Thyroid gland (tissue), 4 donors: ENCODE results near the gene NKD1. TPM values are rescaled to one million over a fixed set of nuclear protein-coding genes. Genes with fewer than 3 reads are reported as not detected.

Experiments
- DNase-seq, 2 donors: peaks; one replicate each; pipeline ENCODE4 v3.0.0-alpha.2; 2019
- H3K27ac ChIP-seq, 3 donors: fragments of 200-600 bp; sonication (generic); 1 replicate in 2 of 3; 2 replicates in 1 of 3; pipeline ENCODE4 v1.5.1; 2016 to 2019; ENCODE audit warnings: mild to moderate bottlenecking in 1 of 3, moderate library complexity in 1 of 3
- H3K27me3 ChIP-seq: fragments of 200-600 bp; sonication (generic); one replicate; pipeline ENCODE4 v1.5.1; 2019
- H3K36me3 ChIP-seq, 2 donors: fragments of 200-600 bp; sonication (generic); one replicate each; pipeline ENCODE4 v1.5.1; 2016 to 2019
- H3K4me1 ChIP-seq, 2 donors: fragments of 200-600 bp; sonication (generic); one replicate each; pipeline ENCODE4 v1.5.1; 2017 to 2019
- H3K4me3 ChIP-seq, 3 donors: fragments of 200-600 bp; sonication (generic); replicated peaks in 1 of 3; 1 replicate in 2 of 3; 2 replicates in 1 of 3; pipeline ENCODE4 v1.5.1; 2016; ENCODE audit warnings: mild to moderate bottlenecking in 1 of 3
- H3K9me3 ChIP-seq: fragments of 200-600 bp; sonication (generic); one replicate; pipeline ENCODE4 v1.5.1; 2017
- CTCF ChIP-seq, 6 experiments: fragments of 200-600 bp in 3 of 6; fragments of 450-650 bp in 3 of 6; sonication (generic) in 3 of 6; IDR thresholded peaks; one replicate each; pipeline ENCODE4 v1.5.1; 2016 to 2019; ENCODE audit warnings: antibody characterized with exemption in 6 of 6, mild to moderate bottlenecking in 2 of 6, inconsistent platforms in 1 of 6, moderate library complexity in 1 of 6
- POLR2A ChIP-seq, 2 donors: fragments of 450-650 bp; IDR thresholded peaks; one replicate each; pipeline ENCODE4 v1.6.1; 2017; ENCODE audit warnings: antibody characterized with exemption in 2 of 2, mild to moderate bottlenecking in 2 of 2, moderate library complexity in 1 of 2
- WGBS, 2 donors: methylation state at CpG; one replicate each; pipeline ENCODE4 v1.1.5; 2017; 5-methylcytosine and 5-hydroxymethylcytosine counted together
- intact Hi-C: fragments of 100-400 bp; cut with DNase I; formaldehyde crosslinking; loops from one replicate; pipeline ENCODE4 v1.15.1; 2023
- total RNA-seq, 4 donors: library from RNA; depleted of rRNA; stranded (reverse); fragments of >200 nt; gene quantifications; one replicate each; pipeline ENCODE4 v1.2.3, GENCODE V29; 2016

The NKD1 gene
- total RNA-seq, 4 donors from 2014 or later = 0.63 to 13.8 (median 1.1) TPM

- Histone ChIP-seq H3K9me3 (no peaks in the 10 kb centered on the region), H3K27ac (no peak overlapping the region), H3K27me3 (no peaks in the 10 kb centered on the region), H3K36me3 (no peaks in the 10 kb centered on the region), H3K4me1 (no peaks in the 10 kb centered on the region), H3K4me3 (no peak overlapping the region)
- intact Hi-C loops = no loop called here
- TF ChIP-seq POLR2A (IDR thresholded peaks at IDR 0.05) (no peak), CTCF (IDR thresholded peaks at IDR 0.05) (no peak)
- no peak for DNase-seq
- WGBS, 2 donors = 76 to 80% methylated on average over 4 of the region's 4 CpGs
Observed at GRCh38 chr16:50643192-50643591, 95.0 kb downstream of the NKD1 start.

GRCh38 chr16:50644245-50644644, 96.0 kb downstream of the NKD1 start:
- no peaks in the 10 kb centered on the region for H3K4me1 ChIP-seq
- H3K4me3 ChIP-seq = no peak overlapping the region
- WGBS, 2 donors = 83 to 84% methylated on average over 5 of the region's 5 CpGs
- no peaks in the 10 kb centered on the region for H3K9me3 ChIP-seq
- H3K36me3 ChIP-seq = no peaks in the 10 kb centered on the region
- DNase-seq = no peak
- TF ChIP-seq POLR2A (IDR thresholded peaks at IDR 0.05) = no peak
- no peak for TF ChIP-seq CTCF (IDR thresholded peaks at IDR 0.05)
- intact Hi-C loops = no loop called here
- H3K27me3 ChIP-seq = no peaks in the 10 kb centered on the region
- H3K27ac ChIP-seq = no peak overlapping the region

GRCh38 chr16:50644729-50645128, 96.5 kb downstream of the NKD1 start:
- intact Hi-C loops = no loop called here
- H3K4me1 ChIP-seq = no peaks in the 10 kb centered on the region
- H3K27ac ChIP-seq = no peak overlapping the region
- no peak overlapping the region for H3K4me3 ChIP-seq
- H3K36me3 ChIP-seq = no peaks in the 10 kb centered on the region
- WGBS, 2 donors = 43 to 45% methylated on average over 6 of the region's 6 CpGs
- TF ChIP-seq CTCF (IDR thresholded peaks at IDR 0.05) = peak in 1 of 6 experiments; percentile 16
- no peak for TF ChIP-seq POLR2A (IDR thresholded peaks at IDR 0.05)
- H3K9me3 ChIP-seq = no peaks in the 10 kb centered on the region
- peak; percentile 15 to 20 for DNase-seq
- H3K27me3 ChIP-seq = no peaks in the 10 kb centered on the region

GRCh38 chr16:50645563-50646220, 97.5 kb downstream of the NKD1 start:
- 70 to 72% methylated on average over 20 of the region's 20 CpGs for WGBS, 2 donors
- Histone ChIP-seq H3K4me3 (no peak overlapping the region), H3K36me3 (no peaks in the 10 kb centered on the region), H3K4me1 (no peaks in the 10 kb centered on the region), H3K27me3 (no peaks in the 10 kb centered on the region), H3K9me3 (no peaks in the 10 kb centered on the region), H3K27ac (no peak overlapping the region)
- intact Hi-C loops = no loop called here
- no peak for DNase-seq
- TF ChIP-seq CTCF (IDR thresholded peaks at IDR 0.05) (no peak), POLR2A (IDR thresholded peaks at IDR 0.05) (no peak)

- Histone ChIP-seq H3K4me1 (no peaks in the 10 kb centered on the region), H3K27me3 (no peaks in the 10 kb centered on the region), H3K36me3 (no peaks in the 10 kb centered on the region), H3K27ac (no peak overlapping the region), H3K9me3 (no peaks in the 10 kb centered on the region), H3K4me3 (no peak overlapping the region)
- intact Hi-C loops = no loop called here
- no peak for DNase-seq
- 77 to 79% methylated on average over 8 of the region's 8 CpGs for WGBS, 2 donors
- no peak for TF ChIP-seq POLR2A (IDR thresholded peaks at IDR 0.05)
- TF ChIP-seq CTCF (IDR thresholded peaks at IDR 0.05) = no peak
Observed at GRCh38 chr16:50646345-50646744, 98.1 kb downstream of the NKD1 start.
